HG03469 (cell line): ENCODE data around the gene TAAR9.

Source experiments
- ATAC-seq: cut with Tn5 transposase; IDR thresholded peaks from one replicate; pipeline ENCODE4 v1.9.1; 2021; ENCODE audit warnings: mild to moderate bottlenecking, moderate library complexity, moderate number of reproducible peaks; ENCODE audit not compliant: unreplicated experiment

TAAR9 gene

GRCh38 chr6:132587424-132587823, 49.3 kb downstream of the TAAR9 start:
- ATAC-seq, result no peak
